H1 (cell line): ENCODE data around the gene PML. TPM values are rescaled to one million over a fixed set of nuclear protein-coding genes. Genes with fewer than 3 reads are reported as not detected.

Experiments used
- BCL11A ChIP-seq, 2 experiments: IDR thresholded peaks; one replicate each; pipeline ENCODE4 v1.6.1; 2011; ENCODE audit warnings: low read depth in 2 of 2, low read length in 2 of 2, mild to moderate bottlenecking in 2 of 2
- PHF8 ChIP-seq: fragments of 200-600 bp; sonication (generic); conservative IDR thresholded peaks from 2 replicates; pipeline ENCODE4 v1.7.1; 2012; ENCODE audit warnings: low read depth, mild to moderate bottlenecking, inconsistent platforms, low read length, moderate library complexity
- SIRT6 ChIP-seq: IDR thresholded peaks from one replicate; pipeline ENCODE4 v1.7.1; 2012; ENCODE audit warnings: low read length, inconsistent platforms
- polyA plus RNA-seq, 7 experiments: library from polyadenylated mRNA; depleted of rRNA in 3 of 7; stranded (reverse) in 5 of 7; unstranded in 2 of 7; fragments of >200 nt in 5 of 7; fragments of 200-250 nt in 2 of 7; gene quantifications; 1 replicate in 5 of 7; 2 replicates in 1 of 7; 4 replicates in 1 of 7; pipeline versions ENCODE4 v1.2.1 to v1.2.3, GENCODE V29; 2011 to 2013; ENCODE audit warnings: missing spikeins in 2 of 7, mixed read lengths in 2 of 7
- total RNA-seq: library from RNA; stranded (reverse); fragmentation: NEBNext Ultra II Directional; extraction: Animal tissue kit (Norgen Biotek cat#: 25700); gene quantifications from 2 replicates; pipeline ENCODE4 v1.2.1, GENCODE V29; 2021
- TF ChIP-seq, protein P1 (sequence below): IDR thresholded peaks from 2 replicates; pipeline ENCODE4 v1.6.1; 2011; ENCODE audit warnings: low read depth, mild to moderate bottlenecking, low read length; ENCODE audit not compliant: insufficient read depth
- TF ChIP-seq, protein P2 (sequence below): IDR thresholded peaks from 2 replicates; pipeline ENCODE4 v1.6.1; 2012; ENCODE audit warnings: low read length, inconsistent platforms

PML gene
- total and polyA plus RNA-seq, 2 of the 8 experiments (the other 6 are each of a cell fraction or from before 2014, with no cell fraction given) = 14.9 to 30.3 TPM

- TF ChIP-seq PHF8 = no peak
- no peak for TF ChIP-seq SIRT6
- TF ChIP-seq, protein P1, sequence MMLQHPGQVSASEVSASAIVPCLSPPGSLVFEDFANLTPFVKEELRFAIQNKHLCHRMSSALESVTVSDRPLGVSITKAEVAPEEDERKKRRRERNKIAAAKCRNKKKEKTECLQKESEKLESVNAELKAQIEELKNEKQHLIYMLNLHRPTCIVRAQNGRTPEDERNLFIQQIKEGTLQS = no peak
- no peak for TF ChIP-seq BCL11A (IDR thresholded peaks at IDR 0.05; ENCODE audit: low read depth in 2 of 2, low read length in 2 of 2)
- TF ChIP-seq, protein P2, sequence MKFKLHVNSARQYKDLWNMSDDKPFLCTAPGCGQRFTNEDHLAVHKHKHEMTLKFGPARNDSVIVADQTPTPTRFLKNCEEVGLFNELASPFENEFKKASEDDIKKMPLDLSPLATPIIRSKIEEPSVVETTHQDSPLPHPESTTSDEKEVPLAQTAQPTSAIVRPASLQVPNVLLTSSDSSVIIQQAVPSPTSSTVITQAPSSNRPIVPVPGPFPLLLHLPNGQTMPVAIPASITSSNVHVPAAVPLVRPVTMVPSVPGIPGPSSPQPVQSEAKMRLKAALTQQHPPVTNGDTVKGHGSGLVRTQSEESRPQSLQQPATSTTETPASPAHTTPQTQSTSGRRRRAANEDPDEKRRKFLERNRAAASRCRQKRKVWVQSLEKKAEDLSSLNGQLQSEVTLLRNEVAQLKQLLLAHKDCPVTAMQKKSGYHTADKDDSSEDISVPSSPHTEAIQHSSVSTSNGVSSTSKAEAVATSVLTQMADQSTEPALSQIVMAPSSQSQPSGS = no peak
Measured at GRCh38 chr15:73952171-73952912, 42.2 kb upstream of the PML start (continued).
